HG02884 (cell line): ENCODE results near the gene PRKCZ.
"Not testable (repeated sequence)": the region's sequence is repeated elsewhere in the genome, so short reads cannot be mapped to it uniquely, and the experiment has no call there.

Experiments
- ATAC-seq: cut with Tn5 transposase; IDR thresholded peaks from one replicate; pipeline ENCODE4 v1.9.1; 2021; ENCODE audit warnings: mild to moderate bottlenecking, moderate library complexity; ENCODE audit not compliant: unreplicated experiment

Gene PRKCZ

DNA sequence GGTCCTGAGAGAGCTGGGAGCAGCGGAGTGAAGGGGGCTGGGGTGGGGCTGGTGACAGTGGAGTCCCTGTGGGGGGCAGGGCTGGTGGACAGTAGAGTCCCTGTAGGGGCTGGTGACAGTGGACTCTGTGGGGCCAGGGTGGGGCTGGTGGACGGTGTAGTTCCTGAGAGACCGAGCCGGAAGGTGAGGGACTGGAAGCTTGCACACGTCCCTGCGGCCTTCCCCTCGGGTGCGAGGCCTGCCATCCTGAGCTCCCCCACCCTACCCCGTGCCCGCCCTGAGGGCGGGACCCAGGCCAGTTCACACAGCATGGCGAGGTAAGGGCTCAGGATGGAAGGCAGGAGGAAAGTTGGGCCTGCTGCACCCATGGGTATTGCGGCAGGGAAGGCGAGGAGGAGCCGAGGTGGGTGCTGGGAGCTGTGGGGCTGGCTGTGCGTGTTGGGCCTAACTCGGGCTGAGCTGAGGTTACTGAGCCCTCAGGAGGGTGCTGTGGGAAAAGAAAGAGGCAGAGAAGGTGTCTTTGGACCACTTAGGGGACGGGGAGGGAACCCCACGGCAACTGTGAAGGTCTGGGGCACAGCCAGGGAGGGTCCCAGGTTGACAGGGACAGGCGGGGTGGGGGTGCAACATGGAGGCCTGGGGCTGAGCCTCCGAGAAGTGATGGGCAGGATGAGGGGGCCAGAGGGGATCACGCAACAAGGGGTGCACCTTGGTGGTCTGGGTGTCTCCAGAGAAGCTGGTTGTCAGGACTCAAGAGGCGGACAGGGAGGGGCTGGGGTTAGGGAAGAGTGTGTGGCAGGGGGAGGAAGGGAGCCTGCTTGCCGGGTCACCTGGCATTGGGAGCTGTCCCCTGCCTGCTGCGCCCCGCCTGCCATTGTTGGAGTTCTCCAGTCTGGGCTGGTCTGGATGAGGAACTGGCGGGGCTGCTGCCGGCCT lies 60.8 kb downstream of the PRKCZ start:
- ATAC-seq, result no peak

GRCh38 chr1:2111674-2112035 lies 61.4 kb downstream of the PRKCZ start:
- ATAC-seq, result no peak

GRCh38 chr1:2112280-2112701 lies 62.1 kb downstream of the PRKCZ start:
- ATAC-seq, result no peak

DNA sequence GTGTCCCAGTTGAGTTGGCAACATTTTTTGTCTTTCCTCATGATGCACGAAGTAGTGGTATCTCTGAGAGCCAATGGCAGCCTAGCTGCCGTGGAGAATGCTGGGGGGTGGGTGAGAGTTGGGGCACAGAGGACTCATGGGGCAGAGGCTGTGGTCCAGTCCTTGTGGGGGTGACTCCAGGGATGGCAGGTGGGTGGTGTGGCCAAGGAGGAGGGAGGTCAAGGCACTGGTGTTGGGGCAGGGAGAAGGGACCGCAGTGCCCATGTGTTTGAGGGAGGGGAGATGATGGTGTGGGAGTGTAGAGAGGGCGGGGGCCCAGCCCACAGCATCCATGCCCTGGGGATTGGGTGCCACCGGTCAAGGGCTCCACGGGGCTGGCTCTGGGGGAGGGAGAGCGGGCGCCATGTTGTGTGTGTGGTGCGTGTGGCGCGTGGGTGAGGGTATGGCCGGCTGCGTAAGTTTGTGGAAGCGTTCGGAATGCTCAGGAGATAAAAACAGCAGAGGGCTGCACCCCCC lies 63.5 kb downstream of the PRKCZ start:
- no peak for ATAC-seq

DNA sequence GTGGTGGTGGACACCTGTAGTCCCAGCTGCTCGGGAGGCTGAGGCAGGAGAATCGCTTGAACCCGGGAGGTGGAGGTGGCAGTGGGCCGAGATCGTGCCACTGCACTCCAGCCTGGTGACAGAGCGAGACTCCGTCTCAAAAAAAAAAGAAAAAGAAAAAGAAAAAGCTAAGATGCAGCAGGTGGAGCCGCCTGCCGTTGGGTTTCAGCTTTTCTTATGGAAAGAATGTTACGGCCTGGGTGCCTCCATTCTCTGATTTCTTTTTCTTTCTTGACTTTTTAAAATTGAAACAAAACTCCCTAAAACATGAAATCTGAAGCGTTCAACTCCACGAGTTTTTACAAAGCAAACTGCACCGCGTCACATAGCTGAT lies 64.4 kb downstream of the PRKCZ start:
- ATAC-seq, result not testable (repeated sequence)

- ATAC-seq, result no peak
Measured at GRCh38 chr1:2115008-2115641, 64.9 kb downstream of the PRKCZ start.

GRCh38 chr1:2115702-2116341 lies 65.6 kb downstream of the PRKCZ start:
- ATAC-seq, result no peak

DNA sequence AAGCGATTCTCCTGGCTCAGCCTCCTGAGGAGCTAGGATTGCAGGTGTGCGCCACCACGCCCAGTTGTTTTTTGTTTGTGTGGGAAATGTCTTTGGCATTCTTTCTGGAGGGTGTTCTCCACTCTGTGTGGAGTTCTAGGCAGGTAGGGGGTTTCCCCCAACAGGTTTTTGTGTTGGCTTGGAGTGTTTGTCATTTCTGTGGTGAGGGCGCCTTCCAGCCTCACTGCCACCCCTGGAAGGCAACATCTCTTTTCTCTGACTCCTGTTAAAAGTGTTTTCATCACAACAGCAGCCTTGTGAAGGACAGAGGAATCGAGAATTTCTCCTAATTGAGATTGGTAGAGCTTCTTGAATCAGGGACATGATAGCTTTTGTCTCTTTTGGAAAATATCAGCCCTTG lies 69.7 kb downstream of the PRKCZ start:
- ATAC-seq, result no peak

GRCh38 chr1:2121101-2121691 lies 71.0 kb downstream of the PRKCZ start:
- ATAC-seq, result no peak

DNA sequence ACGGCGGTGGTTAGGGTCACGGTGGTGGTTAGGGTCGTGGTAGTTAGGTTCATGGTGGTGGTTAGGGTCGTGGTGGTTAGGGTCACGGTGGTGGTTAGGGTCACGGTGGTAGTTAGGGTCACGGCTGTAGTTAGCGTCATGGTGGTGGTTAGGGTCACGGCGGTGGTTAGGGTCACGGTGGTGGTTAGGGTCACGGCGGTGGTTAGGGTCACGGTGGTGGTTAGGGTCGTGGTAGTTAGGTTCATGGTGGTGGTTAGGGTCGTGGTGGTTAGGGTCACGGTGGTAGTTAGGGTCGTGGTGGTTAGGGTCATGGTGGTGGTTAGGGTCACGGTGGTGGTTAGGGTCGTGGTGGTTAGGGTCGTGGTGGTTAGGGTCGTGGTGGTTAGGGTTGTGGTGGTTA lies 71.6 kb downstream of the PRKCZ start:
- ATAC-seq, result not testable (repeated sequence)

GRCh38 chr1:2124446-2125198 lies 74.4 kb downstream of the PRKCZ start:
- ATAC-seq, result no peak

DNA sequence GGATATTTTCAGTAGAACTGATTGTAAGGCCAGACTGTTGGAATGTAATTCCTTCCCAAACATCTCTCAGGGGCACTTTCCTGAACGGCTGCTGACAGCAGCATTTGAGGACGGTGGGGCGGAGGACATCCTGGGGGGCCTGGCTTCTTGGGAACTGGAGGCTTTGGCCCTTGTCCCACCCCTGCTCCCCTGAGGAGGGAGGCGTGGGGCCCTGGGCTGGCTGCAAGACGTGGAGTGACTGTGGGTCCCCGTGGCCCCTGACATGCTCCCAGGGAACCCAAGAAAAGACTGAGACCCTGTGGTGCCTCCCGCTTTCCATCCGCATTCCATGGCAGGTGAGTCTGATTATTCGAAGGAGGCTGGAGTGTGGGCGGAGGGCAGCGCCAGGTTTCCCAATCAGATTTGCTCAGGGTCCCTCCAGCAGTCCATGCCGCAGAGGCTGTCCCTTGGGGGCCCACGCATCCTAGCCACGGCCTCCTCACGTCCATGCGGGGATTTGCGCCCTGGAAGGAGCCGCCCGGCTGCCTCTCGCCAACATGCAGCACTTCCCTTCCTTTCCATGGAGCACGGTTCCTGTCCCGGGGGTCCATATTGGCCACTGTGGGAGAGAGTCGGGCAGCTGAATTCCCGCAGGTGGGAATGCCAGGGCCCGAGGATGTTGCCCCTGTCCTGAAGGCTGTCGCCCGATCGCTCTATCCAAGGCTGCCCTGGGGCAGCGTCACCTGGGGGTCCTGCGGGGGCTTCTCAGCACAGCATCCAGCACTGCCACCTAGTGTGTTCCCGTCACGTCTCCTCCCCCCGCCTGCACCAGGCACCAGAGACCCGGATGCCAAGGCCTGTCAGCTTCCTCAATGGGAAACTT lies 75.4 kb downstream of the PRKCZ start:
- ATAC-seq, result no peak

- ATAC-seq, result no peak
Measured at GRCh38 chr1:2126331-2127186, 76.3 kb downstream of the PRKCZ start.

- ATAC-seq, result no peak
Measured at GRCh38 chr1:2127187-2128145, 77.3 kb downstream of the PRKCZ start.

- ATAC-seq, result no peak
Measured at GRCh38 chr1:2128189-2128901, 78.1 kb downstream of the PRKCZ start.

DNA sequence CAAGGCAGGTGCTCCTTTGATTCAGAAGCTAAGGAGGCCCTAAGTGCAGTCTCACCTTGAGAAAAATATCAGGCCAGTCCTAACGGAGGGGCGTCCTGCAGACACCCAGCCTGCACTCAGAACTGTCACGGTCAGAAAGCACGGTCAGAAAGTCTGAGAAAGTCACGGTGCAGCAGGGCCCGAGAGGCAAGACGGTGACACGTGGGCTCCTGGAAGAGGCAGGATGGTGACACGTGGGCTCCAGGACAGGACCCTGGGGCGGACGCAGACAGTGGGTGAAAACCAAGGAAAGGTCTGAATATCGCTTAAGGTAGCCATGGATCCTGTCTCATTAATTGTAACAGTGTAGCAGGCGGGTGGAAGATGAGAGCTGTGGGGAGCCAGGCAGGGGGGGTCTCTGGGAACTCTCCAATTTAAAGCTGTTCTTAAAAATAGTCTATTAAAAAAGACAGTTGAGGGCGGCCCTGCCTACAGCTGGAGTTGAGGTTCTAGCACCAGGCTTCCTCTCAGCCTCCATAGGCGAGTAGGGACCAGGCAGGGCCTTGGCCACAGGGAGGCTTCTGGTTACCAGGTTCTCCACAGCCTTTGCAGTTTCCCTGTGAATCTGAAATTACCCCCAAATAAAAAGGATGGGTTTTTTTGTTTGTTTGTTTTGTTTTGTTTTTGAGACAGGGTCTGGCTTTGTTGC lies 79.2 kb downstream of the PRKCZ start:
- no peak for ATAC-seq
